C4-2B (cell line): ENCODE measurements around the gene ULK3.

Source experiments
- ZFX ChIP-seq: fragments of 450-650 bp; IDR thresholded peaks from 2 replicates; pipeline ENCODE4 v1.6.1; 2017
- TF ChIP-seq, protein P1 (sequence below): fragments of 450-650 bp; conservative IDR thresholded peaks from 2 replicates; pipeline ENCODE4 v1.5.1; 2017; ENCODE audit warnings: mild to moderate bottlenecking

DNA sequence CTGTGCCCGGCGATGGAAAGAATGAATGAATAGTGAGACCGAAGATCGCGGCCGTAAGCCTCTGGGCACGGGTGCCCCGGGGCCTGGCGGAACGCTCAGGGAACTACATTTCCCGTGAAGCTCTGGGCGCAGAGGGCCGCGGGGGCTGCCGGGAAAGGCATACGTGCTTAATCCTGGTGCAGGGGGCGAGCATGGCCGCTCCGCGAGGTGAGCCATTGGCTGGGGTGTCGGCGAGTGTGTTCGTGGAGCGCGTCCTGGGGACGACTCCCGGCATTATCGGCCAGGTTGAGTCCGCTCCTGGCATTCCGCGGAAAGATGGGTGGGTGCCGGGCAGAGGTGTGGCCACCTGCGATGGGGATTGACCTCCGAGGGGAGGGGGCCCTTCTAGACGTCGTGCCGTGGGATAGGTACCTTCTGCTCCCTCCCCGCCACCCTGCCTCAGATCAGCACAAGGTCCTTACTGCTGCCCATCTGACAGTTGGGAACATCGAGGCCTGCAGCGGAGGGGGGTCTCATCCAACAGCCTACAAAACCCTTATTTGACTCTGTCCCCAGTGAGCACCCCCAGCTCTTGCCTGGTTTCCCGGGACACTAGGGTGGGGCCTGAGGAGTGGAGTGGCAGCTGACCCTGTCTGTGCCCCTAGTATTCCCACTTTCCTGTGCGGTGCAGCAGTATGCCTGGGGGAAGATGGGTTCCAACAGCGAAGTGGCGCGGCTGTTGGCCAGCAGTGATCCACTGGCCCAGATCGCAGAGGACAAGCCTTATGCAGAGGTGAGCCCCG lies 47.1 kb upstream of the ULK3 start, which contains the start of gene MPI:
- TF ChIP-seq, protein P1, sequence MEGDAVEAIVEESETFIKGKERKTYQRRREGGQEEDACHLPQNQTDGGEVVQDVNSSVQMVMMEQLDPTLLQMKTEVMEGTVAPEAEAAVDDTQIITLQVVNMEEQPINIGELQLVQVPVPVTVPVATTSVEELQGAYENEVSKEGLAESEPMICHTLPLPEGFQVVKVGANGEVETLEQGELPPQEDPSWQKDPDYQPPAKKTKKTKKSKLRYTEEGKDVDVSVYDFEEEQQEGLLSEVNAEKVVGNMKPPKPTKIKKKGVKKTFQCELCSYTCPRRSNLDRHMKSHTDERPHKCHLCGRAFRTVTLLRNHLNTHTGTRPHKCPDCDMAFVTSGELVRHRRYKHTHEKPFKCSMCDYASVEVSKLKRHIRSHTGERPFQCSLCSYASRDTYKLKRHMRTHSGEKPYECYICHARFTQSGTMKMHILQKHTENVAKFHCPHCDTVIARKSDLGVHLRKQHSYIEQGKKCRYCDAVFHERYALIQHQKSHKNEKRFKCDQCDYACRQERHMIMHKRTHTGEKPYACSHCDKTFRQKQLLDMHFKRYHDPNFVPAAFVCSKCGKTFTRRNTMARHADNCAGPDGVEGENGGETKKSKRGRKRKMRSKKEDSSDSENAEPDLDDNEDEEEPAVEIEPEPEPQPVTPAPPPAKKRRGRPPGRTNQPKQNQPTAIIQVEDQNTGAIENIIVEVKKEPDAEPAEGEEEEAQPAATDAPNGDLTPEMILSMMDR, result no peak
- TF ChIP-seq ZFX, result peak; percentile 29; the same call in 1 of the 2 replicates
